ENCODE data around the gene ARF1. TPM values are rescaled to one million over a fixed set of nuclear protein-coding genes. Genes with fewer than 3 reads are reported as not detected.

ARF1 gene
- polyA plus RNA-seq, 4 donors: 375 to 490 (median 410) TPM

- peaks cover 0 to 12% (median 0%) of the 10 kb centered on the region in 3 donors for H3K27me3 ChIP-seq (ENCODE audit: control insufficient read depth in 3 of 3, insufficient read depth in 3 of 3, low read length in 3 of 3)
- H3K27ac ChIP-seq (ENCODE audit: low read depth in 1 of 3, low read length in 2 of 3): no peak overlapping the region
- H3K9me3 ChIP-seq (ENCODE audit: control insufficient read depth in 2 of 2, insufficient read depth in 1 of 2, low read depth in 1 of 2, low read length in 1 of 2): no peaks in the 10 kb centered on the region
- no peaks in the 10 kb centered on the region for H3K36me3 ChIP-seq (ENCODE audit: control insufficient read depth in 3 of 3, insufficient read depth in 2 of 3, low read depth in 1 of 3, low read length in 3 of 3)
- FAIRE-seq (no peak), DNase-seq (no peak)
- WGBS, 3 donors: 44 to 74% (median 64%) methylated on average over 9 of the region's 9 CpGs
- H3K4me3 ChIP-seq (ENCODE audit: low read depth in 1 of 3, low read length in 3 of 3): no peak overlapping the region
- H3K4me1 ChIP-seq (ENCODE audit: control insufficient read depth in 3 of 3, insufficient read depth in 2 of 3, low read depth in 1 of 3, low read length in 2 of 3): no peaks in the 10 kb centered on the region
Observed at GRCh38 chr1:228045871-228046270, 36.6 kb upstream of the ARF1 start.

GRCh38 chr1:228046421-228047182 lies 35.9 kb upstream of the ARF1 start:
- no peaks in the 10 kb centered on the region for H3K4me1 ChIP-seq (ENCODE audit: control insufficient read depth in 3 of 3, insufficient read depth in 2 of 3, low read depth in 1 of 3, low read length in 2 of 3)
- H3K36me3 ChIP-seq (ENCODE audit: control insufficient read depth in 3 of 3, insufficient read depth in 2 of 3, low read depth in 1 of 3, low read length in 3 of 3): no peaks in the 10 kb centered on the region
- 87 to 94% (median 89%) methylated on average over 8 of the region's 8 CpGs for WGBS, 3 donors
- peaks cover 0 to 9% (median 0%) of the 10 kb centered on the region in 3 donors for H3K27me3 ChIP-seq (ENCODE audit: control insufficient read depth in 3 of 3, insufficient read depth in 3 of 3, low read length in 3 of 3)
- no peak overlapping the region for H3K27ac ChIP-seq (ENCODE audit: low read depth in 1 of 3, low read length in 2 of 3)
- DNase-seq (no peak), FAIRE-seq (no peak)
- H3K4me3 ChIP-seq (ENCODE audit: low read depth in 1 of 3, low read length in 3 of 3): no peak overlapping the region
- no peaks in the 10 kb centered on the region for H3K9me3 ChIP-seq (ENCODE audit: control insufficient read depth in 2 of 2, insufficient read depth in 1 of 2, low read depth in 1 of 2, low read length in 1 of 2)

GRCh38 chr1:228047183-228047466 lies 35.4 kb upstream of the ARF1 start:
- DNase-seq (no peak), FAIRE-seq (no peak)
- no peaks in the 10 kb centered on the region for H3K36me3 ChIP-seq (ENCODE audit: control insufficient read depth in 3 of 3, insufficient read depth in 2 of 3, low read depth in 1 of 3, low read length in 3 of 3)
- 78 to 88% (median 87%) methylated on average over 7 of the region's 7 CpGs for WGBS, 3 donors
- no peak overlapping the region for H3K27ac ChIP-seq (ENCODE audit: low read depth in 1 of 3, low read length in 2 of 3)
- H3K4me3 ChIP-seq (ENCODE audit: low read depth in 1 of 3, low read length in 3 of 3): no peak overlapping the region
- H3K9me3 ChIP-seq (ENCODE audit: control insufficient read depth in 2 of 2, insufficient read depth in 1 of 2, low read depth in 1 of 2, low read length in 1 of 2): no peaks in the 10 kb centered on the region
- no peaks in the 10 kb centered on the region for H3K4me1 ChIP-seq (ENCODE audit: control insufficient read depth in 3 of 3, insufficient read depth in 2 of 3, low read depth in 1 of 3, low read length in 2 of 3)
- H3K27me3 ChIP-seq (ENCODE audit: control insufficient read depth in 3 of 3, insufficient read depth in 3 of 3, low read length in 3 of 3): peaks cover 0 to 12% (median 0%) of the 10 kb centered on the region in 3 donors

- DNase-seq (no peak), FAIRE-seq (no peak)
- Histone ChIP-seq H3K9me3 (ENCODE audit: control insufficient read depth in 2 of 2, insufficient read depth in 1 of 2, low read depth in 1 of 2, low read length in 1 of 2) (no peaks in the 10 kb centered on the region), H3K36me3 (ENCODE audit: control insufficient read depth in 3 of 3, insufficient read depth in 2 of 3, low read depth in 1 of 3, low read length in 3 of 3) (no peaks in the 10 kb centered on the region), H3K27ac (ENCODE audit: low read depth in 1 of 3, low read length in 2 of 3) (no peak overlapping the region), H3K4me1 (ENCODE audit: control insufficient read depth in 3 of 3, insufficient read depth in 2 of 3, low read depth in 1 of 3, low read length in 2 of 3) (no peaks in the 10 kb centered on the region), H3K27me3 (ENCODE audit: control insufficient read depth in 3 of 3, insufficient read depth in 3 of 3, low read length in 3 of 3) (peaks cover 0 to 12% (median 0%) of the 10 kb centered on the region in 3 donors), H3K4me3 (ENCODE audit: low read depth in 1 of 3, low read length in 3 of 3) (no peak overlapping the region)
- 64 to 81% (median 69%) methylated on average over 5 of the region's 5 CpGs for WGBS, 3 donors
Observed at GRCh38 chr1:228048120-228048519, 34.4 kb upstream of the ARF1 start.

- Histone ChIP-seq H3K27me3 (ENCODE audit: control insufficient read depth in 3 of 3, insufficient read depth in 3 of 3, low read length in 3 of 3) (peaks cover 0 to 13% (median 0%) of the 10 kb centered on the region in 3 donors), H3K4me3 (ENCODE audit: low read depth in 1 of 3, low read length in 3 of 3) (no peak overlapping the region), H3K27ac (ENCODE audit: low read depth in 1 of 3, low read length in 2 of 3) (no peak overlapping the region), H3K36me3 (ENCODE audit: control insufficient read depth in 3 of 3, insufficient read depth in 2 of 3, low read depth in 1 of 3, low read length in 3 of 3) (no peaks in the 10 kb centered on the region), H3K9me3 (ENCODE audit: control insufficient read depth in 2 of 2, insufficient read depth in 1 of 2, low read depth in 1 of 2, low read length in 1 of 2) (no peaks in the 10 kb centered on the region), H3K4me1 (ENCODE audit: control insufficient read depth in 3 of 3, insufficient read depth in 2 of 3, low read depth in 1 of 3, low read length in 2 of 3) (no peaks in the 10 kb centered on the region)
- 81 to 88% (median 83%) methylated on average over 6 of the region's 6 CpGs for WGBS, 3 donors
- no peak for FAIRE-seq
- DNase-seq: no peak
Observed at GRCh38 chr1:228048659-228049298, 33.7 kb upstream of the ARF1 start.

- Histone ChIP-seq H3K4me1 (ENCODE audit: control insufficient read depth in 3 of 3, insufficient read depth in 2 of 3, low read depth in 1 of 3, low read length in 2 of 3) (no peaks in the 10 kb centered on the region), H3K9me3 (ENCODE audit: control insufficient read depth in 2 of 2, insufficient read depth in 1 of 2, low read depth in 1 of 2, low read length in 1 of 2) (peaks cover 0 to 4% of the 10 kb centered on the region in 2 donors), H3K4me3 (ENCODE audit: low read depth in 1 of 3, low read length in 3 of 3) (no peak overlapping the region), H3K36me3 (ENCODE audit: control insufficient read depth in 3 of 3, insufficient read depth in 2 of 3, low read depth in 1 of 3, low read length in 3 of 3) (no peaks in the 10 kb centered on the region), H3K27me3 (ENCODE audit: control insufficient read depth in 3 of 3, insufficient read depth in 3 of 3, low read length in 3 of 3) (peaks cover 0 to 8% (median 4%) of the 10 kb centered on the region in 3 donors), H3K27ac (ENCODE audit: low read depth in 1 of 3, low read length in 2 of 3) (no peak overlapping the region)
- no peak for FAIRE-seq
- WGBS, 3 donors: 89 to 91% (median 90%) methylated on average over 21 to 30 of the region's 30 CpGs
- DNase-seq: no peak
Observed at GRCh38 chr1:228050571-228051231, 31.8 kb upstream of the ARF1 start.

GRCh38 chr1:228058172-228058948 lies 24.1 kb upstream of the ARF1 start:
- FAIRE-seq (no peak), DNase-seq (no peak)
- no peak overlapping the region for H3K27ac ChIP-seq (ENCODE audit: low read depth in 1 of 3, low read length in 2 of 3)
- H3K27me3 ChIP-seq (ENCODE audit: control insufficient read depth in 3 of 3, insufficient read depth in 3 of 3, low read length in 3 of 3): peaks cover 0 to 62% (median 19%) of the 10 kb centered on the region in 3 donors
- H3K4me3 ChIP-seq (ENCODE audit: low read depth in 1 of 3, low read length in 3 of 3): peak overlapping the region in 1 of 3 donors; percentile 17
- H3K36me3 ChIP-seq (ENCODE audit: control insufficient read depth in 3 of 3, insufficient read depth in 2 of 3, low read depth in 1 of 3, low read length in 3 of 3): no peaks in the 10 kb centered on the region
- H3K4me1 ChIP-seq (ENCODE audit: control insufficient read depth in 3 of 3, insufficient read depth in 2 of 3, low read depth in 1 of 3, low read length in 2 of 3): peaks cover 0 to 14% (median 0%) of the 10 kb centered on the region in 3 donors
- WGBS, 3 donors: 45 to 48% (median 45%) methylated on average over 17 to 18 of the region's 18 CpGs
- H3K9me3 ChIP-seq (ENCODE audit: control insufficient read depth in 2 of 2, insufficient read depth in 1 of 2, low read depth in 1 of 2, low read length in 1 of 2): peaks cover 0 to 11% of the 10 kb centered on the region in 2 donors

Data from small intestine (tissue), 7 donors.